Activated CD8-positive, alpha-beta memory T cell treated with anti-CD3 and anti-CD28 coated beads, Interleukin-2, amount 50 U/mL, for 1 hour (primary cell): ENCODE data around the gene FAM222A.

Experiments used
- DNase-seq: peaks from one replicate; pipeline ENCODE4 v3.0.0-alpha.2; 2020; ENCODE audit errors: extremely low read depth

FAM222A gene

DNA sequence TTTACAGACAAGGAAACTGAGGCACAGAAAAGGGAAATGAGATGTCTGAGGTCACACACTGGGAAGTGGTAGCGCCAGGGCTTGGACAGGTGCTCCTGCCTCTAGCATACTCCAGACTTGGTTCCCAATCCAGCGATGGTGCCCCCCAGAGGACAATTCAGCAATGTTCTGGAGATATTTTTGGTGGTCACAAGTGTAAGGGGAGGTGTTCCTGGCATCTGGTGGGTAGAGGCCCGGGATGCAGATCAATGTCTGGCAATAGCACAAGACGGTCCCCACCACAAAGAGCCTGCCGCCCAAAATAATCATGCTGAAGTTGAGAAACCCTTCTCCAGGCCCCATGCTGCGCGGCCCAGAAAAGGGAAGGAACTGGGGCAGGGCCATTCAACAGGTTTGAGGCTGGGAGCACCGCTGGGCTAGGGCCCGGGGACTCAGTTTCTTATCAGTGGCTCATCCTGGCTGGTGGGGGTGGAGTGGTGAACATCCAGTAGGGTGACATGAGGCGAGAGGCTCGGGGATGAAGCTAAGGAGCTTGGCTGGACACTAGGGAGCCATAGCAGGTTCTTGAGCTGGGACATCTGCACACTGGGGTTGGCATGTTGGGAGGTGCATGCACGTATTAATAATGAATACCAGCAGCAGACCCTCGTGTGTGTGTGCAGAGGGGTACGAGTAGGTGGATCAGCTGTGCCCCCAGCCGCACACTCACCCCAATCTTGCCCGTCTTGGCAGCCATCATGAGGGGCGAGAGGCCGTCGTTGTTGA lies 84.5 kb downstream of the FAM222A start:
- DNase-seq: no peak

GRCh38 chr12:109798691-109799090 lies 85.1 kb downstream of the FAM222A start:
- DNase-seq: no peak

GRCh38 chr12:109800536-109800935 lies 86.9 kb downstream of the FAM222A start:
- no peak for DNase-seq

DNA sequence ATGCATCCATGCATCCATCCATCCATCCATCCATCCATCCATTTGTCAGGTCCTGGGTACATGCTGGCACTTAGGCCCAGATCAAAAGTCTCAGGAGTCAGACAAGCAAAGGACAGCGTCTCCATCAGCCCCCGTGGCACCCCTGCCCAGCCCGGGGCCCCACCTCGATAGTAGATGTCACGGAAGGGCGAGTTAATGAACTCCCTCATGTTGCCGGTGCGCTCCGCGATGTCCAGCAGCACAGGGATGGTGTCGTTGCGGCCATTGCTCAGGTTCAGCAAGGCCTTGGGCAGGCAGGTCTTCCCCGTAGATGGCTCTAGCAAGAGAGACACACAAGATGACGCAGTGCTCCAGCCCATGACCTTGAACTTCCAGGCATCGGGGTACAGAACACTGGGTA lies 89.2 kb downstream of the FAM222A start:
- DNase-seq: no peak

GRCh38 chr12:109803678-109804077 lies 90.1 kb downstream of the FAM222A start:
- DNase-seq: no peak

DNA sequence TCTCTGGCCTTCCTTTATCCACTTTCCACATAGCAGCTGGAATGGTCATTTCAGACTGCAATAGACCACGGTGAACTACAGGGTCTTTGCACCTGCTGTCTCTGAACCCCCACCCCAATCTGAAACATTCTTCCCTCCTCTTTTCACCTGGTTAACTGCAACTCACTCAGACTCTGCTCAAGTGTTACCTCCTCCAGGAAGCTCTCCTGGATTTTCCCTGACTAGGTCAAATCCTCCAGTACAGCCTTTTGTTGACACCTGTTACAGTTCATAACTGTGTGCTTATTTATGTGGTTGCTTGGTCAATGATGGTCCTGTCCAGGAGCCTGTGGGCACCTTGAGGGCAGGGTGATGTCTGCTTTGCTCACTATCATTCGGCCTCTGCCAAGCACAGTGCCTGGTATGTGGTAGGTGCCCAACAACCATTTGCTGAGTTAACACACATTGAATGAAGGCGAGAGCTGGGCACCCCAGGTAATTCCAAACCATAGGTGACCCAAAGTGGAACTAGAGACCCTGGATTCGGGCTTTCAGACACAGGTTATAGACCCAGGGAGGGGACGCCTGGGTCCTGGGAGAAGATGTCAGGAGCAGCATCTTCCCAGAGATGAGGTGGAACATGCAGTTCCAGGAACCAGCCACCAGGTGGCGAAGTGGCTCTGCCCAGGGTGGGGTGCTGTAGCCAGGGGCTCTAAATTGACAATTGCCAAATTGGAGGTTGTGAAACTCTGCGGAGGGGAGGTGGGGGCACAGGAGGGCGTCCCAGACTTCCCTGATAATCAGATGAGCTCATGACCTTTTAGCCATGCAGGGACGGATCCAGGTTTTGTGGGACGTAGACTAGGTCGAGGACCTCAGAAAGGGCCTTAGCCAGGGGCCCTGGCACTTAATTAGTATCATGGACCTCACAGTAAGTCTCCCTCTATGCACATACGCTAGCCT lies 91.5 kb downstream of the FAM222A start:
- no peak for DNase-seq

GRCh38 chr12:109807954-109808643 lies 94.5 kb downstream of the FAM222A start:
- no peak for DNase-seq

- DNase-seq: no peak
These were observed 95.4 kb downstream of the FAM222A start for GRCh38 chr12:109808876-109809646.

- DNase-seq: no peak
These were observed 97.5 kb downstream of the FAM222A start for GRCh38 chr12:109810954-109811623.

GRCh38 chr12:109811624-109811995 lies 98.0 kb downstream of the FAM222A start:
- no peak for DNase-seq

DNA sequence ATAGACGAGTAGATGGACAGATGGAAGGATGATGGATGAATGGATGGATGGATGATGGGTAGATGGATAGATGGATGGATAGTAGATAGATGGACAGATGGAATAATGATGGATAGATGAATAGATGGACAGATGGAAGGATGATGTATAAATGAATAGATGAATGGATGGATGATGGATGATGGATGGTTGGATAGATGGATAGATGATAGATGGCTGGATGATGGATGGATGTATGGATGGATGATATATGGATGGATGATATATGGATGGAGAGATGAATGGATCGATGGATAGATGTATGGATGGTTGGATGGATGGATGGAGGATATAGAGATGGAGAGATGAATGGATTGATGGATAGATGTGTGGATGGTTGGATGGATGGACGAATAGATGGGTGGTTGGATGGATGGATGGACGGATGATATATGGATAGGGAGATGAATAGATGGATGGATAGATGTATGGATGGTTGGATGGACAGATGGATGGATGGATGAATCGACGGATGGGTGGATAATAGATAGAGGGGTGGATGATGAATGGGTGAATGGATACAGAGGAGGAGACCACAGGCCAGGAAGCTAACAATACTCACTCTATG lies 100.3 kb downstream of the FAM222A start:
- no peak for DNase-seq

DNA sequence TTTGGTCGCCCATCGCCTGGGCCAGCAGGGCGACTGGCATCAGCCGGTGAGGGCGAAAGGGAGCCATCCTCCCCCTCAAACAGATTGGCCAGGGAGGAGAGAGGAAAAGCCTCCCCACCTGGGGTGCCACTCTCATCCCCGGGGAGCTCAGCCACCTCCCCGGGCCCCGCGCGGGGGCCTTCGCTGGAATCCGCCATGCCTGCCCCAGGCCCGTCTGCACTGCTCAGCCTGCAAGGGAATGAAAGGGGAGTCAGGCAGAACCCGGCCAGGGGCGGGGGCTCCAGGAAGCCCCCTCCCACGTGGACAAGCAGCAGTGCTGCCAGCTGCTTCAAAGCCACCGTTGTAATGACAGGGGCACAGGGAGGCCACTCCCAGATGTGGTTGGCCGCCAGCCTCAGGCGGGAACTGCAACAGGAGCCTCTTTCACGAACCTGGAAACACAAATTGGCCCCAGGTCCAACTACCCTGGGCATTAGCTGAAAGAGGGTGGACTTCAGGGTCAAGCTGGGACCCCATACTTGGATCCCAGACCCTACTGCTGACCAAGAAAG lies 101.0 kb downstream of the FAM222A start:
- DNase-seq: no peak

GRCh38 chr12:109815225-109815624 lies 101.6 kb downstream of the FAM222A start:
- no peak for DNase-seq

DNA sequence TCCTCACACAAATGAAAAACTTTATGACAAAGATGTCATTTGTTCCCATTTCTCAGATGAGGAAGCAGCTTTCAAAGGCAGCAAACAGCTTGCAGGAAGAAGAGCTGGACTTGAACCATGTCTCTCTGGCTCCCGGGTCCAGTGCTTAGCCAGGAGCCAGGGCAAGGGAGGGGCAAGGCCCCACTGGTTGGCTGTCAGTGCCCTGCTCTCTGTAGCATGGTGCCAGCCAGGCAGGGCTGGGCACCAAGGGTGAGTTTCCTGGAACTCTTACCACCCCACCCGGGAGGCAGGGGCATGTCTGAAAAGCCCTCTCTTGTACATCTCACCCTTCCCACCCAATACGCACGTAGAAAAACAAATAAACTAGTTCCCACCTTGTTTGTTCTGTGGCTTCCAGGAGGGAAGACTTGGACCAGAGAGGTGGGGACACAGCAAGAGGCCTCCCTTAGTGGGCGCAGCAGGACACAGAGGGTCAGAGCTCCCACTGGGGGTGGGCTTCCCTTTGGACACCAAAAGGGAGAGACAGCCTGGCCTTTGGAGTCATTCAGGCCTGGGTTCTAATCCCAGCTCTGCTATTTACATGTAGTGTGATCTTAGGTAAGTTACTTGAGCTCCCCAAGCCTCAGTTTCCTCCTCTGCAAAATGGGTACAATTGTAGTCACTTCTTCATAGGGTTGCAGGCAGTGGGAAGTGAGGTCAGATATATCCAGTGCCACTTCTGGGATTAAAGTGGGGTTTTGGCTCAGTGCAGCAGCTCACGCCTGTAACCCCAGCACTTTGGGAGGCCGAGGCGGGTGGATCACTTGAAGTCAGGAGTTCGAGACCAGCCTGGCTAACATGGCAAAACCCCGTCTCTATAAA lies 102.4 kb downstream of the FAM222A start:
- no peak for DNase-seq

GRCh38 chr12:109816870-109817269 lies 103.2 kb downstream of the FAM222A start:
- DNase-seq: no peak

GRCh38 chr12:109817627-109818231 lies 104.1 kb downstream of the FAM222A start:
- DNase-seq: no peak

- DNase-seq: no peak
These were observed 104.6 kb downstream of the FAM222A start for GRCh38 chr12:109818253-109818652.

DNA sequence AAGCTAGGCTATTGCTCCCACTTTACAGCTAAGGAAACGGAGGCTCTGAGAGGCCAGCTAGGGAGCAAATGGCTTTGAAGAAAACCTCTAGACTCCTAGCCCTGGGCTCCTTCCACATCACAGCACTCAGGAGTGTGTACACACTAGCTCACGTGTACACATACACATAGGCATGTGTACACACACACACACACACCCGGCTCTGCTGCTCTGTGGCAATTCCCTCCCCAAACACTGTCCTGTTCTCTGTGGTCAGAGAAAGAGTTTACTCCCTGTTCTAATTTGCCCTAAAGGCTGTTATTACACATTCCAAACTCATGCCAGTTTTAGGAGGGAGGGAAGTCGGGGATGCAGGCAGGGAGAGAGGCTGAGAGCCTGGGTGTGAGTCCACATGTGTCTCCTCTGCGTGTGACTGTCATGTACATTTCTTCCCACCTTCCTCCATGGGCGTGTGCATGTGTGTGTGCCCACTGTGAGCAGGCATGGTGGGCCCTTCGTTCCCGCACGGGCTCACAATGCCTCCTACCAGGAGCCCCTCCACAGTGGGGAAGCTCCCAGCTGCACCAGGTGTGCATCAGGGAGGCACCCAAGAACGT lies 105.4 kb downstream of the FAM222A start:
- DNase-seq: no peak
